Muscle of leg (tissue), 11 donors: Measurements from ENCODE around the gene CDK5RAP3. TPM values are rescaled to one million over a fixed set of nuclear protein-coding genes. Genes with fewer than 3 reads are reported as not detected.

Source experiments
- DNase-seq: peaks from one replicate; pipeline ENCODE4 v3.0.0; 2013
- H3K27ac ChIP-seq: one replicate; pipeline ENCODE4 v1.5.1; 2013; ENCODE audit warnings: mild to moderate bottlenecking, low read length, control low read depth
- H3K27me3 ChIP-seq: one replicate; pipeline ENCODE4 v1.6.1; 2013; ENCODE audit warnings: low read length; ENCODE audit not compliant: control insufficient read depth, insufficient read depth
- H3K36me3 ChIP-seq: one replicate; pipeline ENCODE4 v1.6.1; 2013; ENCODE audit warnings: low read length; ENCODE audit not compliant: control insufficient read depth, insufficient read depth
- H3K4me1 ChIP-seq: one replicate; pipeline ENCODE4 v1.6.1; 2013; ENCODE audit warnings: low read length; ENCODE audit not compliant: control insufficient read depth, insufficient read depth
- H3K4me3 ChIP-seq: one replicate; pipeline ENCODE4 v1.5.1; 2013; ENCODE audit warnings: low read length, control low read depth
- H3K9me3 ChIP-seq: replicated peaks from 2 replicates; pipeline ENCODE4 v1.6.1; 2013; ENCODE audit warnings: low read depth, low read length; ENCODE audit not compliant: control insufficient read depth
- WGBS: methylation state at CpG from one replicate; pipeline ENCODE4 v1.1.5; 2013; ENCODE audit warnings: missing lambda C conversion rate; ENCODE audit not compliant: insufficient coverage; 5-methylcytosine and 5-hydroxymethylcytosine counted together
- polyA plus RNA-seq, 8 donors: library from polyadenylated mRNA; unstranded; fragments of 120-200 nt; gene quantifications; one replicate each; pipeline versions ENCODE4 v1.2.1 to v1.2.3, GENCODE V29; 2013; ENCODE audit warnings: inconsistent platforms in 1 of 8, low replicate concordance in 1 of 8; ENCODE audit not compliant: insufficient read length in 8 of 8, insufficient read depth in 1 of 8
- total RNA-seq: library from RNA; stranded (reverse); fragments of 120-200 nt; gene quantifications from one replicate; pipeline ENCODE4 v1.2.4, GENCODE V29; 2013

CDK5RAP3 gene
- total and polyA plus RNA-seq, 9 donors = 72.6 to 99.0 (median 84.5) TPM

DNA sequence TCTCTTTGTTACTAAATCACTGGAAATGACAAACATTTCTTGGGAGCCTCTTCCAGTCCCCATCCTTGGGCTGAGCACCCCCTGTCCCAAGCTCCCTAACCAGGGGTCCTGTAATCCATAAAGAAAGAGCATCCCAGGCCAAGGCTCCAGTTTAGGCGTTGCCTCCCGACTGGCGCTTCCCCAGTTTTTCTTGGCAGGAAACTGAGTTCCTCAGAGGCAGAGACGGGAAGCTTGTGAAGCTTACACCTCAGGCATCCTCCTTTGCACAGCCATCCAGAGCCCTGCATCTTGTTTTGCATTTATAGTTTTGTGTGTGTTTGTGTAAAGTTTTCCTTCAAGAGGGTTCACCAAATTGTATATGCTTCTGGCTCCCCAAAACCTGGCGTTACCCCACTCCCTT, 59.6 kb downstream of the CDK5RAP3 start:
- H3K36me3 ChIP-seq = peaks cover 28% of the 10 kb centered on the region
- WGBS = 24% methylated on average over 4 of the region's 5 CpGs
- peak overlapping the region; percentile 51 for H3K27ac ChIP-seq
- peaks cover 22% of the 10 kb centered on the region for H3K4me1 ChIP-seq
- DNase-seq = peak; percentile 81
- no peaks in the 10 kb centered on the region for H3K9me3 ChIP-seq
- no peaks in the 10 kb centered on the region for H3K27me3 ChIP-seq
- no peak overlapping the region for H3K4me3 ChIP-seq

Other genes starting within 250 kb of the CDK5RAP3 start
- gene TBX21, start 237.9 kb upstream of the CDK5RAP3 start, total RNA-seq = 0.09 TPM
- under 1 TPM; 0.12 to 0.34 (median 0.18) TPM for gene TBX21, start 237.9 kb upstream of the CDK5RAP3 start, polyA plus RNA-seq
- gene OSBPL7, start 149.3 kb upstream of the CDK5RAP3 start, total RNA-seq = 9.7 TPM
- gene OSBPL7, start 149.3 kb upstream of the CDK5RAP3 start, polyA plus RNA-seq = 10 to 100 TPM in 5 of 8 donors, 1 to 10 TPM in 3; 7.1 to 18.7 (median 11.9) TPM
- 37.5 TPM for gene MRPL10, start 139.6 kb upstream of the CDK5RAP3 start, total RNA-seq
- gene MRPL10, start 139.6 kb upstream of the CDK5RAP3 start, polyA plus RNA-seq = 10 to 100 TPM; 47.1 to 62.9 (median 57.2) TPM
- 0.04 TPM for gene LRRC46, start 139.4 kb upstream of the CDK5RAP3 start, total RNA-seq
- 1 to 10 TPM in 5 of 8 donors, under 1 TPM in 3; 0.57 to 1.6 (median 1.1) TPM for gene LRRC46, start 139.4 kb upstream of the CDK5RAP3 start, polyA plus RNA-seq
- gene SCRN2, start 129.8 kb upstream of the CDK5RAP3 start, total RNA-seq = 33.8 TPM
- 10 to 100 TPM; 20.3 to 33.7 (median 24.5) TPM for gene SCRN2, start 129.8 kb upstream of the CDK5RAP3 start, polyA plus RNA-seq
- 0.18 TPM for gene SP6, start 120.0 kb upstream of the CDK5RAP3 start, total RNA-seq
- gene SP6, start 120.0 kb upstream of the CDK5RAP3 start, polyA plus RNA-seq = 1 to 10 TPM in 6 of 8 donors, under 1 TPM in 2; 0.69 to 3.2 (median 1.2) TPM
- 2.0 TPM for gene SP2, start 74.9 kb upstream of the CDK5RAP3 start, total RNA-seq
- gene SP2, start 74.9 kb upstream of the CDK5RAP3 start, polyA plus RNA-seq = 10 to 100 TPM; 13.3 to 19.5 (median 17.0) TPM
- gene PNPO, start 29.5 kb upstream of the CDK5RAP3 start, total RNA-seq = 11.8 TPM
- gene PNPO, start 29.5 kb upstream of the CDK5RAP3 start, polyA plus RNA-seq = 10 to 100 TPM in 1 of 8 donors, 1 to 10 TPM in 7; 5.9 to 10.2 (median 8.8) TPM
- not detected for gene PRR15L, start 13.2 kb upstream of the CDK5RAP3 start, total RNA-seq
- gene PRR15L, start 13.2 kb upstream of the CDK5RAP3 start, polyA plus RNA-seq = 10 to 100 TPM in 1 of 8 donors, 1 to 10 TPM in 1, under 1 TPM in 4, not detected in 2; 0.11 to 10.7 (median 0.21) TPM
- 99.2 TPM for gene COPZ2, start 66.7 kb downstream of the CDK5RAP3 start, total RNA-seq
- gene COPZ2, start 66.7 kb downstream of the CDK5RAP3 start, polyA plus RNA-seq = 10 to 100 TPM; 30.1 to 68.0 (median 46.7) TPM
- gene NFE2L1, start 77.2 kb downstream of the CDK5RAP3 start, total RNA-seq = 68.7 TPM
- gene NFE2L1, start 77.2 kb downstream of the CDK5RAP3 start, polyA plus RNA-seq = 100 to 1,000 TPM; 199 to 326 (median 258) TPM
- gene CBX1, start 130.4 kb downstream of the CDK5RAP3 start, total RNA-seq = 54.0 TPM
- gene CBX1, start 130.4 kb downstream of the CDK5RAP3 start, polyA plus RNA-seq = 100 to 1,000 TPM in 3 of 8 donors, 10 to 100 TPM in 5; 75.5 to 118 (median 88.9) TPM
- gene SNX11, start 136.7 kb downstream of the CDK5RAP3 start, total RNA-seq = 6.9 TPM
- gene SNX11, start 136.7 kb downstream of the CDK5RAP3 start, polyA plus RNA-seq = 10 to 100 TPM in 7 of 8 donors, 1 to 10 TPM in 1; 9.1 to 12.9 (median 11.3) TPM